CD8-positive, alpha-beta memory T cell (primary cell): Measurements from ENCODE around the gene FBLN1. TPM values are rescaled to one million over a fixed set of nuclear protein-coding genes. Genes with fewer than 3 reads are reported as not detected.

Source experiments
- CTCF ChIA-PET: fragments of 350-600 bp; sonication (Branson Sonifier 250); formaldehyde crosslinking; loops from one replicate; lab custom pipeline; 2021; ENCODE audit warnings: antibody characterized with exemption; lab: Charles Lee
- POLR2A ChIA-PET: fragments of 350-600 bp; sonication (Branson Sonifier 250); formaldehyde crosslinking; loops from one replicate; lab custom pipeline; 2021; ENCODE audit warnings: antibody characterized with exemption; lab: Charles Lee
- DNase-seq, 5 donors: peaks; one replicate each; pipeline versions ENCODE4 v3.0.0 to v3.0.0-alpha.2; 2020 to 2022; ENCODE audit warnings: mixed read lengths in 1 of 5
- H3K27ac ChIP-seq: one replicate; pipeline ENCODE4 v1.7.0; 2013; ENCODE audit warnings: low read depth, mild to moderate bottlenecking, low read length, moderate library complexity
- H3K27me3 ChIP-seq: 2 replicates; pipeline ENCODE4 v1.7.0; 2013; ENCODE audit warnings: low read length, mild to moderate bottlenecking; ENCODE audit not compliant: insufficient read depth, poor library complexity, severe bottlenecking
- H3K36me3 ChIP-seq: 2 replicates; pipeline ENCODE4 v1.7.0; 2013; ENCODE audit warnings: mild to moderate bottlenecking, low read length, moderate library complexity; ENCODE audit not compliant: insufficient read depth
- H3K4me1 ChIP-seq: 2 replicates; pipeline ENCODE4 v1.7.0; 2013; ENCODE audit warnings: mild to moderate bottlenecking, low read length, moderate library complexity; ENCODE audit not compliant: insufficient read depth
- H3K4me3 ChIP-seq: 2 replicates; pipeline ENCODE4 v1.7.0; 2013; ENCODE audit warnings: mild to moderate bottlenecking, low read length
- H3K9me3 ChIP-seq: 2 replicates; pipeline ENCODE4 v1.7.0; 2013; ENCODE audit warnings: mild to moderate bottlenecking, low read length
- H3K27ac Mint-ChIP-seq, 8 donors: one replicate each; pipeline ENCODE4 v1.8.0; 2020 to 2021; ENCODE audit warnings: mixed read lengths in 8 of 8, mild to moderate bottlenecking in 6 of 8, inconsistent platforms in 3 of 8, moderate library complexity in 3 of 8
- H3K27me3 Mint-ChIP-seq, 2 donors: one replicate each; pipeline ENCODE4 v1.8.0; 2020 to 2021; ENCODE audit warnings: mixed read lengths in 2 of 2, mild to moderate bottlenecking in 1 of 2, moderate library complexity in 1 of 2
- H3K36me3 Mint-ChIP-seq, 3 donors: one replicate each; pipeline ENCODE4 v1.8.0; 2020 to 2021; ENCODE audit warnings: mixed read lengths in 3 of 3, inconsistent platforms in 1 of 3, mild to moderate bottlenecking in 1 of 3
- H3K4me1 Mint-ChIP-seq, 3 donors: one replicate each; pipeline ENCODE4 v1.8.0; 2020 to 2021; ENCODE audit warnings: mixed read lengths in 3 of 3, inconsistent platforms in 1 of 3, mild to moderate bottlenecking in 1 of 3
- H3K4me3 Mint-ChIP-seq, 7 donors: one replicate each; pipeline ENCODE4 v1.8.0; 2020 to 2021; ENCODE audit warnings: mixed read lengths in 7 of 7, mild to moderate bottlenecking in 6 of 7, moderate library complexity in 4 of 7, inconsistent platforms in 2 of 7
- H3K9me3 Mint-ChIP-seq, 5 donors: one replicate each; pipeline ENCODE4 v1.8.0; 2020 to 2022; ENCODE audit warnings: mixed read lengths in 5 of 5, mild to moderate bottlenecking in 3 of 5, moderate library complexity in 2 of 5, inconsistent platforms in 1 of 5
- polyA plus RNA-seq: library from polyadenylated mRNA; unstranded; fragments of 300-500 nt; fragmentation: Illumina TruSeq; gene quantifications from one replicate; pipeline ENCODE4 v1.2.3, GENCODE V29; 2021
- total RNA-seq, 2 experiments: library from RNA; stranded (reverse); gene quantifications; one replicate each; pipeline ENCODE4 v1.2.3, GENCODE V29; 2021

Gene FBLN1
- total and polyA plus RNA-seq, 3 experiments from 2014 or later: not detected

DNA sequence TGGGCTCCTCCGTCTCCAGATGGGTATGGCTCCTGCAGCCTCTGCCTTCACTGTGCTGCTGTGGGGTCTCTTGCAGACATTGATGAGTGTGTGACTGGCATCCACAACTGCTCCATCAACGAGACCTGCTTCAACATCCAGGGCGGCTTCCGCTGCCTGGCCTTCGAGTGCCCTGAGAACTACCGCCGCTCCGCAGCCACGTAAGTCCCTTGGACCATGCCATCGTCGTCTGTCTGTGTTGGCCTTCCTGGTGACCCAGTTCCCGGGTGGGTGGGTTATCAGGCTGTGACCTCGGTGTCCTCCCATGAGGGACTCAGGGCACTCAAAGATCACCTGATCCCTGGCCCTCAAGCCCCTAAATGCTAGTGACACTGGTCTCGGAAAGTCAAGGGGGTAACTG lies 47.7 kb downstream of the FBLN1 start:
- ChIA-PET POLR2A (no interaction called here), CTCF (no interaction called here)
- Mint-ChIP-seq H3K4me1 (peaks cover 0 to 3% (median 0%) of the 10 kb centered on the region in 3 donors), H3K27me3 (peaks cover 4 to 9% of the 10 kb centered on the region in 2 donors), H3K4me3 (no peak overlapping the region), H3K27ac (no peak overlapping the region), H3K36me3 (no peaks in the 10 kb centered on the region), H3K9me3 (no peaks in the 10 kb centered on the region)
- no peak overlapping the region for H3K27ac ChIP-seq
- no peak overlapping the region for H3K4me3 ChIP-seq
- DNase-seq: no peak
- no peaks in the 10 kb centered on the region for H3K27me3 ChIP-seq
- H3K4me1 ChIP-seq: no peaks in the 10 kb centered on the region
- no peaks in the 10 kb centered on the region for H3K36me3 ChIP-seq
- no peaks in the 10 kb centered on the region for H3K9me3 ChIP-seq

DNA sequence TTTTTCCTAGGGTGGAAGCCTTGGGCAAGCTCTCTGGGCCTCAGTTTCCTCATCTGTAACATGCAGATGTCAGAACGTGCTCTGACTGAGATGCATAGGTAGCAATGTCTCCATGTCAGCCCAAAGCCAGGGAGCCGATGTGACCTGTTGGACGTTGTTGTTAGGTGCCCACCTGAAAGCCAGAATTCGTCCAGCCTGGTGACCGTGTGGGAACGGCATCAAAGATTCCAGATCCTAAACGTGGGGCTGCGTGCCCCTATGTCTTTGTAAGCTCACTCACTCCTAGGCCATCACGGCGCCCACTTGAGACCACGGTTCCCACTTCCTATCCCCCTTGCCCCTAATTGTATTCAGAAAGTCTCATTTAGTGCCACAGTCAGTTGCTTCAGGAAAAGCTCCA lies 48.2 kb downstream of the FBLN1 start:
- Histone ChIP-seq H3K27ac (no peak overlapping the region), H3K9me3 (no peaks in the 10 kb centered on the region), H3K27me3 (no peaks in the 10 kb centered on the region), H3K4me1 (no peaks in the 10 kb centered on the region), H3K36me3 (no peaks in the 10 kb centered on the region), H3K4me3 (no peak overlapping the region)
- H3K4me3 Mint-ChIP-seq: no peak overlapping the region
- ChIA-PET POLR2A (no interaction called here), CTCF (no interaction called here)
- H3K4me1 Mint-ChIP-seq: peaks cover 0 to 3% (median 0%) of the 10 kb centered on the region in 3 donors
- no peaks in the 10 kb centered on the region for H3K36me3 Mint-ChIP-seq
- peak overlapping the region in 1 of 8 donors; percentile 93 for H3K27ac Mint-ChIP-seq
- H3K27me3 Mint-ChIP-seq: peaks cover 4 to 13% of the 10 kb centered on the region in 2 donors
- no peaks in the 10 kb centered on the region for H3K9me3 Mint-ChIP-seq
- no peak for DNase-seq

DNA sequence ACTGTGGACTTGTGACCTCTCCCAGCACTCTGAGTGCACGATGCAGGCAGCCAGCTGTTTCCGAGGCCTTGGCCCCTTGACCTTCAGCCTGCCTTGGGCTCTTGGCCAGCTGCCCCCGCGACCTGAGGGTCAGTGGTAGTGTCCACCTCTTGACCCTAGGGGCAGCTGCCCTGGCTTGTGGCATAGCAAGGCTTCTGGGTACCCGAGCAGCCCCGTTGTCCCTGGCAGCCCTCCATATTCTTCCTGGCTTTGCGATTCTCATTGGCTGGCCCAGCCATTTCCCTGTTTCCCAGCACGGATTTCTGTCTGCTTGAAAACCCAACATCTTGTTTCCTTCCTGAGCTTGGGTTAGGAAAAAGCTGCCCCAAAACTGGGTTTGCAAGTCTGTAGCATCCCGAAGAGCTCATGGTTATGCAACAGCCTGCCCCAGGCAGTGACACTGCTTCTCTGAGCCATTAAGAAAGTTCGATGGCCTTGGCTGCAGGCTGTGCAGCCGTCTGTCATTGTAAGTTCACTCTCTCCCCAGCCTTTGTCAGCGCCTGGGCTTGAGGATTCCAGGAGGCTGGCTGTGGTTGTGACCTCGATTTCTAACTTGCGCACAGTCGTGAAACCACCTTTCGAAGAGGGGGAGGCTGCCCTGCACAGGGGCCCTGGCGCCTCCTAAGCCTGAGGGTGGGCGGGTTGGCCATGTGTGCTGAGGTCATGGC lies 48.8 kb downstream of the FBLN1 start:
- DNase-seq: peak in 2 of 5 donors; percentile 6 to 31
- H3K4me3 Mint-ChIP-seq: peak overlapping the region in 1 of 7 donors; percentile 36
- no peak overlapping the region for H3K4me3 ChIP-seq
- no peaks in the 10 kb centered on the region for H3K9me3 Mint-ChIP-seq
- ChIA-PET POLR2A (no interaction called here), CTCF (interaction anchor here (0.7 kb wide), 1 partner anchor 27 kb away, joined by 3 read pairs; no protein-coding TSS in a partner anchor)
- H3K4me1 Mint-ChIP-seq: peaks cover 0 to 3% (median 0%) of the 10 kb centered on the region in 3 donors
- peak overlapping the region in 3 of 8 donors; percentile 43 to 93 (median 57) for H3K27ac Mint-ChIP-seq
- H3K9me3 ChIP-seq: no peaks in the 10 kb centered on the region
- no peaks in the 10 kb centered on the region for H3K27me3 ChIP-seq
- no peaks in the 10 kb centered on the region for H3K36me3 Mint-ChIP-seq
- peaks cover 4 to 17% of the 10 kb centered on the region in 2 donors for H3K27me3 Mint-ChIP-seq
- no peaks in the 10 kb centered on the region for H3K4me1 ChIP-seq
- no peaks in the 10 kb centered on the region for H3K36me3 ChIP-seq
- no peak overlapping the region for H3K27ac ChIP-seq

DNA sequence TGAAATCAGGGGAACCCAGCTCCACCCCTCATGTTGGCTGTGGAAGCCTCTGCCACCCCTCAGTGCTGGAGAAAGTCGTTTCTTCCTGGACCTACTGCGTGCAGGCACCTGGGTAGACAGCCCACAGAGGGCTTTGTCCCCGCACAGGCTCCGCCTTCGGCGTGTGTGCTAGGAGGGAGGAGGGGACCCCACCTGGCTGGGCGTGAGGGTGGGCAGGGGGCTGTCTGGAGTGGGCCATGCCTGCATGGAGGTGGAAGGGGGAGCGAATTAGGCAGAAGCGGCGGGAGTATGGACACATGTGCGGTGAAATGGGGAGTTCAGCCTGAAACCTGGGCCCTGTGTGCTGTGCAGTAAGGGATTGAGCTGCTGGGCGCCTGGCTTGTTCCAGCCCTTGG lies 49.3 kb downstream of the FBLN1 start:
- ChIA-PET POLR2A (no interaction called here), CTCF (interaction anchor here (0.7 kb wide), 1 partner anchor 26 kb away, joined by 3 read pairs; no protein-coding TSS in a partner anchor)
- H3K36me3 Mint-ChIP-seq: no peaks in the 10 kb centered on the region

DNA sequence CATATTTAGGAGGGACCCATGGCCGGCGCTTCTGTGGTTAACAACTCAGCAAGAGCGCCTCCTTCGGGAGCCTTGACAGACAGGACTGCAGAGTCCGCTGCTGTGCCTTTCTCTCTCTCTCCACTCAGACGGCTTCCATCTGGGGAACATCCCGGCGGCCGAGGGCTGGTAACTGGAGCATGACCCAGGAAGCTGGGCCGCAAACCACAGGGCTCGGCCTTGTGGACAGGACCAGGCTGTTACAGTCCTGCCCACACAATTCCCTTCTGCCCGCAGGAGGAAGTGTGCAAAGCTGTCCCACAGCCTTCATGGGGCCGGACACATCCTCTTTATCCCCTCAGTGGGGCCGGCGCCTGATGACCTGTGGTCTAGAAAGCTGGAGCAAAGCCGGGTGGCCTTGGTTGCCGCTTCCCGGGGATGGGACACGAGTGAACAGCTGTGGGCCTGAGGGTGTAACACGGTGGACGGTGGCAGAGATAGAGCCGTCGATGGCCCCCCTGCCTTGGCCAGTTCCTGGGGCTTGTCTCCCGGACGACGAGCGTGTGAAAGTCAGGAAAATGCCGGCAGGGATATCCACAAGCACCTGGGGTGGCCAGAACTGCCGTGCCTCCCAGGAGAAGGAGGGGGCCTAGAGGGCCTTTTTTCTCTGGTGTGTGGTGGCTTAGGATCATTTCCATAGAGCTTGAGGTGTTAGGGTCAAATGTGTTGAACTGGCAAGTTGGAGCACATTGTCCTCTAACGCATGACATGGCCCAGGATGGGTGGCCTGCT lies 50.1 kb downstream of the FBLN1 start:
- H3K27me3 Mint-ChIP-seq: peaks cover 4 to 27% of the 10 kb centered on the region in 2 donors
- no peak overlapping the region for H3K4me3 Mint-ChIP-seq
- Histone ChIP-seq H3K4me1 (no peaks in the 10 kb centered on the region), H3K9me3 (no peaks in the 10 kb centered on the region), H3K27ac (no peak overlapping the region), H3K4me3 (no peak overlapping the region), H3K27me3 (no peaks in the 10 kb centered on the region), H3K36me3 (no peaks in the 10 kb centered on the region)
- no peak for DNase-seq
- H3K36me3 Mint-ChIP-seq: no peaks in the 10 kb centered on the region
- H3K9me3 Mint-ChIP-seq: no peaks in the 10 kb centered on the region
- peak overlapping the region in 1 of 8 donors; percentile 93 for H3K27ac Mint-ChIP-seq
- ChIA-PET POLR2A (no interaction called here), CTCF (no interaction called here)
- peaks cover 0 to 3% (median 0%) of the 10 kb centered on the region in 3 donors for H3K4me1 Mint-ChIP-seq

More for the DNA sequence above, 49.3 kb downstream of the FBLN1 start:
- Histone ChIP-seq H3K4me1 (no peaks in the 10 kb centered on the region), H3K9me3 (no peaks in the 10 kb centered on the region), H3K27me3 (no peaks in the 10 kb centered on the region), H3K27ac (no peak overlapping the region), H3K4me3 (no peak overlapping the region), H3K36me3 (no peaks in the 10 kb centered on the region)
- Mint-ChIP-seq H3K27ac (peak overlapping the region in 2 of 8 donors; percentile 43 to 93), H3K4me1 (peaks cover 0 to 3% (median 0%) of the 10 kb centered on the region in 3 donors), H3K4me3 (peak overlapping the region in 1 of 7 donors; percentile 36), H3K9me3 (no peaks in the 10 kb centered on the region), H3K27me3 (peaks cover 4 to 20% of the 10 kb centered on the region in 2 donors)
- DNase-seq: peak in 1 of 5 donors; percentile 6

DNA sequence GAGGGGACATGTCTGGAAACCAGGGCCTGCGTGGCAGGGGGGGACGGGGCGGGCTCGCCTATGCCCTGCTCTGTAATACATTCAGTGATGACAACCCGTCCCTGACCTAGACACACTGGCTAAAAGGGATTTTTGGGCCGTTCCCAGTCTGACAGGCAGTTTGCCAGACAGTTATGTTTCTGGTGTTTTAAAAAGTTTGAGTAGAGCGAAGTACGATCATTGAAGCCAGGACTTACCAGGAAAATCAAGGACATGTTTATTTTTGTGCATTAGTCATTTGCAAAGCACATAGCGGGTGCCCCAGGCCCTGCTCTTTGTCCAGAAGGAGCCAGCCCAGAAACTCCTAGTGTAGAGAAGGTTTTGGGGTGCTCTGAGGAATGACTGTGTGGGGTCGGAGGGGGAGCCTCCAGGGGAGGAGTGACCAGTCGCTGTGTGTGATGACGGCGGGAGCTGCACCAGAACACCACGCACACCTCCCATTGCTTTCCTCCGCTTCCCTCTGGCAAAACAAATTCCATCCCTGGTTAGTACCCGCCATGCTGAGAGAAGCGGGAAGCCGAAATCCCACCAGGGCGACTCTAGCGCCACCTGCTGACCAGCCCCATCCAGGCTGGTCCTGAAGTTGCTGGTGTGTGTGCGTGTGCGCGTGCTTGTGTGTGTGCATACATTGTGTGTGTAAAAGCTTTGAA lies 50.8 kb downstream of the FBLN1 start:
- no peak overlapping the region for H3K4me3 ChIP-seq
- no peaks in the 10 kb centered on the region for H3K36me3 Mint-ChIP-seq
- POLR2A ChIA-PET: no interaction called here
- no peaks in the 10 kb centered on the region for H3K27me3 ChIP-seq
- H3K4me1 ChIP-seq: no peaks in the 10 kb centered on the region
- peaks cover 2 to 28% of the 10 kb centered on the region in 2 donors for H3K27me3 Mint-ChIP-seq
- H3K36me3 ChIP-seq: no peaks in the 10 kb centered on the region
- H3K4me1 Mint-ChIP-seq: peaks cover 0 to 3% (median 0%) of the 10 kb centered on the region in 3 donors
- DNase-seq: peak; percentile 11 to 53 (median 25)
- H3K9me3 Mint-ChIP-seq: no peaks in the 10 kb centered on the region
- H3K9me3 ChIP-seq: no peaks in the 10 kb centered on the region
- H3K27ac Mint-ChIP-seq: no peak overlapping the region
- CTCF ChIA-PET: interaction anchor here (0.6 kb wide), 1 partner anchor 388 kb away, joined by 3 read pairs; no protein-coding TSS in a partner anchor
- no peak overlapping the region for H3K4me3 Mint-ChIP-seq
- no peak overlapping the region for H3K27ac ChIP-seq

DNA sequence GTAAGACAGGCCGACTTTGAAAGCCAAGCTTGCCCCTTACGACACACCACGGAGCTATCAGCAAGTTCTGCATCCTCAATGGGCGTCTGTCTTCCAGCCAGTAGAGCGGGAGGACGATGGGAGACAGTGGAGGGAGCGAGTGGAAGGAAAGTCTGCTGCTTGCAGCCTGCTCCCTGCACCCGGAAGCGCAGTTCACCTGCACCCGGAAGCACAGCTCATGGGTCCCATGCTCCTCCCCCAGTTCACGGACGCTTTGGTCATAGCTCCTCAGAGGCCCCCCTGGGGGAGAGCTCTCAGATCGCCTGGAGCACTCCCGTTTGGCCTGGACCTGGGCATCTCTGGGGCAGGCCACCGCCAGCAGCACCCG lies 51.3 kb downstream of the FBLN1 start:
- DNase-seq: no peak
- no peak overlapping the region for H3K27ac Mint-ChIP-seq
- no peak overlapping the region for H3K27ac ChIP-seq
- ChIA-PET CTCF (interaction anchor here (0.6 kb wide), 1 partner anchor 388 kb away, joined by 3 read pairs; no protein-coding TSS in a partner anchor), POLR2A (no interaction called here)
- no peaks in the 10 kb centered on the region for H3K27me3 ChIP-seq
- H3K4me1 Mint-ChIP-seq: peaks cover 0 to 3% (median 0%) of the 10 kb centered on the region in 3 donors
- H3K9me3 ChIP-seq: no peaks in the 10 kb centered on the region
- H3K4me1 ChIP-seq: no peaks in the 10 kb centered on the region
- no peak overlapping the region for H3K4me3 Mint-ChIP-seq
- H3K27me3 Mint-ChIP-seq: peaks cover 2 to 28% of the 10 kb centered on the region in 2 donors
- H3K9me3 Mint-ChIP-seq: no peaks in the 10 kb centered on the region
- no peaks in the 10 kb centered on the region for H3K36me3 ChIP-seq
- H3K4me3 ChIP-seq: no peak overlapping the region
- no peaks in the 10 kb centered on the region for H3K36me3 Mint-ChIP-seq
